ENCODE measurements around the gene C5orf63.
A peak's percentile ranks its signal among the peaks of the same experiment; 100 is the strongest.
"Not testable (repeated sequence)": the region's sequence is repeated elsewhere in the genome, so short reads cannot be mapped to it uniquely, and the experiment has no call there.

C5orf63 gene

GRCh38 chr5:127072861-127073846 lies at the start of gene C5orf63:
Gene C5orf63, minus strand, starts transcription at chr5:127073502. Its CDS starts 14,507 bp downstream, at chr5:127058995.
- DNase-seq (ENCODE audit: low read depth in 2 of 2) = peak; percentile 66 to 69

- DNase-seq (ENCODE audit: low read depth in 2 of 2) = no peak
These were observed 39.1 kb upstream of the C5orf63 start for GRCh38 chr5:127112347-127112864.

GRCh38 chr5:127111112-127111511 lies 37.8 kb upstream of the C5orf63 start:
- DNase-seq (ENCODE audit: low read depth in 2 of 2) = no peak

- DNase-seq (ENCODE audit: low read depth in 2 of 2) = not testable (repeated sequence)
These were observed 35.4 kb upstream of the C5orf63 start for GRCh38 chr5:127108624-127109260.

GRCh38 chr5:127101935-127102334 lies 28.6 kb upstream of the C5orf63 start:
- no peak for DNase-seq (ENCODE audit: low read depth in 2 of 2)

GRCh38 chr5:127101533-127101932 lies 28.2 kb upstream of the C5orf63 start:
- no peak for DNase-seq (ENCODE audit: low read depth in 2 of 2)

GRCh38 chr5:127098241-127098640 lies 24.9 kb upstream of the C5orf63 start:
- DNase-seq (ENCODE audit: low read depth in 2 of 2) = no peak

- DNase-seq (ENCODE audit: low read depth in 2 of 2) = no peak
These were observed 24.0 kb upstream of the C5orf63 start for GRCh38 chr5:127097278-127097677.

- no peak for DNase-seq (ENCODE audit: low read depth in 2 of 2)
These were observed 23.2 kb upstream of the C5orf63 start for GRCh38 chr5:127096328-127096993.

GRCh38 chr5:127094161-127094814 lies 21.0 kb upstream of the C5orf63 start:
- no peak for DNase-seq (ENCODE audit: low read depth in 2 of 2)

- DNase-seq (ENCODE audit: low read depth in 2 of 2) = no peak
These were observed 19.4 kb upstream of the C5orf63 start for GRCh38 chr5:127092690-127093089.

- no peak for DNase-seq (ENCODE audit: low read depth in 2 of 2)
These were observed 15.9 kb upstream of the C5orf63 start for GRCh38 chr5:127089191-127089590.

- DNase-seq (ENCODE audit: low read depth in 2 of 2) = no peak
These were observed 14.9 kb upstream of the C5orf63 start for GRCh38 chr5:127088251-127088650.

- DNase-seq (ENCODE audit: low read depth in 2 of 2) = no peak
These were observed 13.3 kb upstream of the C5orf63 start for GRCh38 chr5:127086589-127086988.

GRCh38 chr5:127085796-127086195 lies 12.5 kb upstream of the C5orf63 start:
- no peak for DNase-seq (ENCODE audit: low read depth in 2 of 2)

GRCh38 chr5:127085371-127085770 lies 12.1 kb upstream of the C5orf63 start:
- DNase-seq (ENCODE audit: low read depth in 2 of 2) = no peak

GRCh38 chr5:127084656-127085055 lies 11.4 kb upstream of the C5orf63 start:
- no peak for DNase-seq (ENCODE audit: low read depth in 2 of 2)

GRCh38 chr5:127083711-127084110 lies 10.4 kb upstream of the C5orf63 start:
- DNase-seq (ENCODE audit: low read depth in 2 of 2) = no peak

- no peak for DNase-seq (ENCODE audit: low read depth in 2 of 2)
These were observed 6.7 kb upstream of the C5orf63 start for GRCh38 chr5:127079994-127080491.

GRCh38 chr5:127077366-127077765 lies 4.1 kb upstream of the C5orf63 start:
- DNase-seq (ENCODE audit: low read depth in 2 of 2) = no peak
